H9 (cell line): ENCODE measurements around the gene DRG1. TPM values are rescaled to one million over a fixed set of nuclear protein-coding genes. Genes with fewer than 3 reads are reported as not detected.

Experiments
- DNase-seq: peaks from one replicate; pipeline ENCODE4 v3.0.0-alpha.2; 2017
- H2AFZ ChIP-seq: one replicate; pipeline ENCODE4 v1.6.1; 2013; ENCODE audit warnings: mild to moderate bottlenecking, low read length, control low read depth, moderate library complexity
- H2AK5ac ChIP-seq: 2 replicates; pipeline ENCODE4 v1.6.1; 2013; ENCODE audit warnings: low read length, control low read depth, mixed read lengths; ENCODE audit not compliant: insufficient read length
- H2BK120ac ChIP-seq: one replicate; pipeline ENCODE4 v1.6.1; 2013; ENCODE audit warnings: low read depth, mild to moderate bottlenecking, low read length, control low read depth, inconsistent platforms; ENCODE audit not compliant: poor library complexity, severe bottlenecking
- H2BK12ac ChIP-seq: 2 replicates; pipeline ENCODE4 v1.6.1; 2013; ENCODE audit warnings: low read length, control low read depth, mixed read lengths, low read depth; ENCODE audit not compliant: insufficient read length
- H2BK15ac ChIP-seq: 2 replicates; pipeline ENCODE4 v1.6.1; 2013; ENCODE audit warnings: low read depth, low read length, control low read depth
- H2BK20ac ChIP-seq: one replicate; pipeline ENCODE4 v1.6.1; 2013; ENCODE audit warnings: low read depth, mild to moderate bottlenecking, low read length, control low read depth, inconsistent platforms; ENCODE audit not compliant: poor library complexity, severe bottlenecking
- H2BK5ac ChIP-seq: 2 replicates; pipeline ENCODE4 v1.6.1; 2013; ENCODE audit warnings: low read length, control low read depth, mixed read lengths; ENCODE audit not compliant: insufficient read length
- H3K14ac ChIP-seq: 2 replicates; pipeline ENCODE4 v1.6.1; 2013; ENCODE audit warnings: low read length, control low read depth; ENCODE audit not compliant: insufficient read depth
- H3K18ac ChIP-seq: 2 replicates; pipeline ENCODE4 v1.6.1; 2013; ENCODE audit warnings: low read depth, mild to moderate bottlenecking, mixed read lengths, low read length, control low read depth; ENCODE audit not compliant: insufficient read length
- H3K23ac ChIP-seq: 2 replicates; pipeline ENCODE4 v1.6.1; 2013; ENCODE audit warnings: low read length, control low read depth, mixed read lengths, low read depth; ENCODE audit not compliant: insufficient read length
- H3K23me2 ChIP-seq: 2 replicates; pipeline ENCODE4 v1.6.1; 2013; ENCODE audit warnings: low read depth, mild to moderate bottlenecking, mixed read lengths, low read length, control low read depth; ENCODE audit not compliant: insufficient read length, poor library complexity, severe bottlenecking
- H3K27ac ChIP-seq: 2 replicates; pipeline ENCODE4 v1.5.1; 2013; ENCODE audit warnings: low read length, control low read depth, mixed read lengths, low read depth; ENCODE audit not compliant: insufficient read length
- H3K27me3 ChIP-seq: 2 replicates; pipeline ENCODE4 v1.6.1; 2013; ENCODE audit warnings: low read length, control low read depth, inconsistent platforms; ENCODE audit not compliant: insufficient read depth
- H3K4ac ChIP-seq: 2 replicates; pipeline ENCODE4 v1.6.1; 2013; ENCODE audit warnings: low read depth, mild to moderate bottlenecking, control low read depth, inconsistent platforms, low read length, moderate library complexity
- H3K4me1 ChIP-seq: 2 replicates; pipeline ENCODE4 v1.6.1; 2013; ENCODE audit warnings: low read length, control low read depth, inconsistent platforms; ENCODE audit not compliant: insufficient read depth
- H3K4me2 ChIP-seq: 2 replicates; pipeline ENCODE4 v1.6.1; 2013; ENCODE audit warnings: low read length, control low read depth, mixed read lengths; ENCODE audit not compliant: insufficient read length, insufficient read depth
- H3K56ac ChIP-seq: 2 replicates; pipeline ENCODE4 v1.6.1; 2013; ENCODE audit warnings: low read depth, mild to moderate bottlenecking, mixed read lengths, low read length, control low read depth; ENCODE audit not compliant: insufficient read length
- H3K79me1 ChIP-seq: 2 replicates; pipeline ENCODE4 v1.6.1; 2013; ENCODE audit warnings: low read depth, mild to moderate bottlenecking, moderate library complexity, low read length, control low read depth, inconsistent platforms; ENCODE audit not compliant: insufficient read depth, poor library complexity, severe bottlenecking
- H3K79me2 ChIP-seq: 2 replicates; pipeline ENCODE4 v1.6.1; 2013; ENCODE audit warnings: low read length, control low read depth, inconsistent platforms; ENCODE audit not compliant: insufficient read depth
- H3K9ac ChIP-seq: 2 replicates; pipeline ENCODE4 v1.6.1; 2013; ENCODE audit warnings: low read length, control low read depth, mixed read lengths; ENCODE audit not compliant: insufficient read length; ENCODE audit errors: extremely low read depth
- H3K9me3 ChIP-seq: one replicate; pipeline ENCODE4 v1.6.1; 2013; ENCODE audit warnings: low read depth, low read length, inconsistent platforms; ENCODE audit not compliant: control insufficient read depth
- H3T11ph ChIP-seq: one replicate; pipeline ENCODE4 v1.6.1; 2013; ENCODE audit warnings: mild to moderate bottlenecking, low read length, control low read depth, inconsistent platforms
- H4K20me1 ChIP-seq: one replicate; pipeline ENCODE4 v1.6.1; 2013; ENCODE audit not compliant: control insufficient read depth, insufficient read length, insufficient read depth
- H4K5ac ChIP-seq: 2 replicates; pipeline ENCODE4 v1.6.1; 2013; ENCODE audit warnings: low read depth, mild to moderate bottlenecking, mixed read lengths, low read length, control low read depth; ENCODE audit not compliant: insufficient read length
- H4K8ac ChIP-seq: replicated peaks from 2 replicates; pipeline ENCODE4 v1.6.1; 2013; ENCODE audit warnings: low read length, control low read depth, mixed read lengths, low read depth; ENCODE audit not compliant: insufficient read length
- H4K91ac ChIP-seq: 2 replicates; pipeline ENCODE4 v1.6.1; 2013; ENCODE audit warnings: low read depth, mild to moderate bottlenecking, moderate library complexity, mixed read lengths, low read length, control low read depth; ENCODE audit not compliant: insufficient read length
- H3K27ac Mint-ChIP-seq, 3 experiments: 2 replicates in 2 of 3; 3 replicates in 1 of 3; pipeline ENCODE4 v1.8.0; 2020 to 2021; ENCODE audit warnings: mixed read lengths in 3 of 3, mild to moderate bottlenecking in 1 of 3, moderate library complexity in 1 of 3
- H3K27me3 Mint-ChIP-seq: 2 replicates; pipeline ENCODE4 v1.8.0; 2021; ENCODE audit warnings: low read depth, mild to moderate bottlenecking, moderate library complexity, mixed read lengths
- H3K36me3 Mint-ChIP-seq, 3 experiments: 2 replicates in 2 of 3; 3 replicates in 1 of 3; pipeline ENCODE4 v1.8.0; 2020 to 2021; ENCODE audit warnings: low read depth in 3 of 3, mixed read lengths in 3 of 3; ENCODE audit not compliant: insufficient read depth in 1 of 3
- H3K4me1 Mint-ChIP-seq, 2 experiments: 2 replicates each; pipeline ENCODE4 v1.8.0; 2020; ENCODE audit warnings: mixed read lengths in 2 of 2
- H3K4me3 Mint-ChIP-seq, 2 experiments: 2 replicates in 1 of 2; 3 replicates in 1 of 2; pipeline ENCODE4 v1.8.0; 2020 to 2021; ENCODE audit warnings: mild to moderate bottlenecking in 2 of 2, mixed read lengths in 2 of 2, moderate library complexity in 1 of 2
- H3K9me3 Mint-ChIP-seq, 2 experiments: 2 replicates in 1 of 2; 3 replicates in 1 of 2; pipeline ENCODE4 v1.8.0; 2020; ENCODE audit warnings: mild to moderate bottlenecking in 2 of 2, mixed read lengths in 2 of 2, moderate library complexity in 1 of 2
- CTCF ChIP-seq: fragments of 200-600 bp; sonication (generic); conservative IDR thresholded peaks from 3 replicates; pipeline ENCODE4 v1.8.0; 2021; ENCODE audit warnings: antibody characterized with exemption, mild to moderate bottlenecking
- WGBS: extraction: QIAGEN DNeasy Blood & Tissue Kit; methylation state at CpG from one replicate; pipeline ENCODE4 v1.1.7; 2013; ENCODE audit warnings: missing lambda C conversion rate, low lambda C conversion rate, mixed read lengths; ENCODE audit not compliant: insufficient read length; ENCODE audit errors: extremely low coverage; 5-methylcytosine and 5-hydroxymethylcytosine counted together
- total RNA-seq: library from RNA; stranded (reverse); gene quantifications from 2 replicates; pipeline ENCODE4 v1.2.1, GENCODE V29; 2021

Gene DRG1
- total RNA-seq, 1 experiment from 2014 or later = 89.5 TPM

GRCh38 chr22:31361743-31362142 is 37.7 kb upstream of the DRG1 start:
- peaks cover 0 to 2% of the 10 kb centered on the region in 2 experiments; a peak in 2 of 4 replicates for H3K4me1 Mint-ChIP-seq
- no peaks in the 10 kb centered on the region for H3K9me3 ChIP-seq
- no peak overlapping the region for H3K9ac ChIP-seq
- no peak overlapping the region for H2AK5ac ChIP-seq
- no peaks in the 10 kb centered on the region for H3K79me1 ChIP-seq
- no peak overlapping the region for H3K14ac ChIP-seq
- no peak overlapping the region for H3K4ac ChIP-seq
- H2BK120ac ChIP-seq = no peak overlapping the region
- DNase-seq = no peak
- no peak overlapping the region for H3K23ac ChIP-seq
- no peaks in the 10 kb centered on the region for H3K27me3 ChIP-seq
- H3K9me3 Mint-ChIP-seq = no peaks in the 10 kb centered on the region
- no peak overlapping the region for H3K4me3 Mint-ChIP-seq
- H4K20me1 ChIP-seq = no peaks in the 10 kb centered on the region
- no peak for TF ChIP-seq CTCF
- no peak overlapping the region for H4K5ac ChIP-seq
- H3K27ac ChIP-seq = no peak overlapping the region
- H3K27ac Mint-ChIP-seq = peak overlapping the region in 1 of 3 experiments; percentile 52; a peak in 1 of 7 replicates
- H2BK15ac ChIP-seq = no peak overlapping the region
- H3K36me3 Mint-ChIP-seq = no peaks in the 10 kb centered on the region
- no CpG with 5 or more reads among the region's 1 CpG for WGBS
- no peaks in the 10 kb centered on the region for H3K4me1 ChIP-seq
- no peak overlapping the region for H4K8ac ChIP-seq
- H3K23me2 ChIP-seq = no peaks in the 10 kb centered on the region
- H3T11ph ChIP-seq = no peak overlapping the region
- no peak overlapping the region for H3K4me2 ChIP-seq
- H2AFZ ChIP-seq = no peak overlapping the region
- no peak overlapping the region for H3K56ac ChIP-seq
- no peak overlapping the region for H3K18ac ChIP-seq
- no peak overlapping the region for H2BK5ac ChIP-seq
- H4K91ac ChIP-seq = no peak overlapping the region
- H2BK12ac ChIP-seq = no peak overlapping the region
- H3K79me2 ChIP-seq = no peaks in the 10 kb centered on the region
- H3K27me3 Mint-ChIP-seq = no peaks in the 10 kb centered on the region
- no peak overlapping the region for H2BK20ac ChIP-seq
